HG03064 (cell line): Measurements from ENCODE around the gene VPS13D.
"Not testable (repeated sequence)": the region's sequence is repeated elsewhere in the genome, so short reads cannot be mapped to it uniquely, and the experiment has no call there.

Experiments used
- ATAC-seq: cut with Tn5 transposase; IDR thresholded peaks from one replicate; pipeline ENCODE4 v1.9.1; 2021; ENCODE audit warnings: low read depth; ENCODE audit not compliant: unreplicated experiment

VPS13D gene

GRCh38 chr1:12324973-12325372 lies 95.1 kb downstream of the VPS13D start:
- not testable (repeated sequence) for ATAC-seq

GRCh38 chr1:12326986-12327385 lies 97.2 kb downstream of the VPS13D start:
- no peak for ATAC-seq

- ATAC-seq, result no peak
These were observed 97.7 kb downstream of the VPS13D start for GRCh38 chr1:12327566-12327965.

GRCh38 chr1:12333036-12333785 lies 103.4 kb downstream of the VPS13D start:
- no peak for ATAC-seq

DNA sequence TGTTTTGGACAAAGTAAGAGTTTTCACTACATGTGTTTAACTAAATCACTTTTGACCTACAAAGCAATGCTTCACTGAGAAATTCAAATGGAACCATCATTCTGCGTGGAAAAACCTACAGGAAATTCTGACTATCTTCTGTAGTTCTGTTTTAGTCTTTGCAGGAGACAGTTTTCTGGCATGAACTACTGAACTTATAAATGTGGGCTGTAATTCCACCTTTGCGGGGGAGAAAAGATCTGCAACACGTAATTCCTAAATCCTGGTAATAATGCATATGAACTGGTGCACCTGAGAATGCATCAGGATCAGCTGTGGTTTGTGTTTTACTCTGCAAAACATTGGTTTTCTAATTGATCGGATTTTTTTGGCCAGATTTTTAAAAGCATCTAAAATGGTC lies 106.0 kb downstream of the VPS13D start:
- no peak for ATAC-seq

- no peak for ATAC-seq
These were observed 106.6 kb downstream of the VPS13D start for GRCh38 chr1:12336413-12336812.

DNA sequence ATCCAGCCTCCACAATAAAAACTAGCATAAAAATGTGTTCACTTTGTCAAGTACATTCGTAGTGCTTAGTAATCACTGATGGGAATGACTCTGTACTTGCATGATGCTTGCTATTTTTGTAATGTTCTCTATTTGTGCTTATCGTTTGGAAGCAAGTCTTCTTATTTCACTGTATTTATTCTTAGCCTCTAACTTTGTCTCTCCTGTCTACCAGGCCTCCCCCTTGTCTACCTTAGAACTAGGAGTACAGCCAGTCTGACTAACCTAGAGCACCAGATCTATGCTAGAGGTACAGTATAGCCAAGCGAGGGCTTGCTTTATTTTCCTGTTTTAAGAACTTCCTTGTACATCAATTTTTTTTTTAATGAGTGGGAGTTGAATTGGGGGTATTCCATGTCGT lies 108.2 kb downstream of the VPS13D start:
- ATAC-seq, result no peak

DNA sequence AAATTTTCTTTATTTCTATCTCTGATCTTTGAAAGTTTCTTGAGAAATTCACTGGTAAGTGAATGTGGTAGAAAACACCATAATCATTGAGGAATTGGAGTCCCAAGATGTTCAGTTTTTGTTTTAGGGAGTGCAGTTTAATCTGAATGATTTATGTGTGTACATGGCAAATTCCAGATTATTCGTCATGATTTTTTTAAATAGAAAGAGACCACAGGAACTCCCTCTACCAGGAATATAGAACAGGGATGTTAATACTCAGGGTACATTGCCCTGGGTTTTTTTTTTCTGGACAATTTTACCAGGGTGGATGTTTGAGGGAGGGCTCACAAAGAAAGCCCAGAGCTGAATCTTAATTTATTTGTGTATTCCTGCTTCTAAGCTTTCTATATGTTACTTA lies 109.0 kb downstream of the VPS13D start:
- no peak for ATAC-seq

DNA sequence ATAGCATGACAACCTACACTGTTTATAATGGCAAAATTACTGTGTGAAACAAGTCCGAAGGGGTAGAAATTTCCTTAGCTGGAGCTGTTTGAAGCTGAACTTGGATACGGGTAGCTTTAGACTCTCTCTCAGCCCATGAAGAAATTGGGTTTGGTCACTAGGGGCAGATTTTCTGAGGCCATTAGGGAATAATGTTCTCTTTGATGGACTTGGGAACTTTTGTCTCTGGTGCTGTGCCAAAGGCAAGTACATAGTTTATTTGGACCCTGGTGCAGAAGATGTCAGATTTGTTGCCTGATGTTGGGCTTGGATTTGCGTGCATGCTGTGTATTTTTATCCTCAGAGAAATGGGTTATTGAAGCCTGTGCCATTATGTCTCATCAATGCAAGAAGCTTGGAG lies 109.6 kb downstream of the VPS13D start:
- no peak for ATAC-seq

GRCh38 chr1:12339811-12340543 lies 110.1 kb downstream of the VPS13D start:
- no peak for ATAC-seq

DNA sequence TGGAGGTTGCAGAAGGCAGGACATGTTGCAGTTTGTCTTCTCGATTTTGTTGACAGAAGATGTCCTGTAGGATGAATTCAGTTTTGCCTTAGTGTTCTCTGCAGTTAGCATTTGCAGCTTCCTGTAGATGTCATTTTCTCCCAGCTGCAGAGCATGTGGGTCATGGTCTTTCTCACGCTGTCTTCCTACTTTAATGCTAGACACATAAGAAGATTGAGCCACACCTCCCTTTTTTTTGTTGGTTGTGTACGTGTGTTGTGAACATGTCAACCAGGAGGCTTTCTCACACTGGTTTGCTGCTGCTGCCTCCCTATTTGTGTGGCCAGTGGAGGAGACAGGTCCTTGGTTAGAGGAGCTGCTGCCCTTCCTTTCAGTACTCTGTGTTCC lies 110.7 kb downstream of the VPS13D start:
- ATAC-seq, result no peak

- ATAC-seq, result no peak
These were observed 111.8 kb downstream of the VPS13D start for GRCh38 chr1:12341667-12342066.

DNA sequence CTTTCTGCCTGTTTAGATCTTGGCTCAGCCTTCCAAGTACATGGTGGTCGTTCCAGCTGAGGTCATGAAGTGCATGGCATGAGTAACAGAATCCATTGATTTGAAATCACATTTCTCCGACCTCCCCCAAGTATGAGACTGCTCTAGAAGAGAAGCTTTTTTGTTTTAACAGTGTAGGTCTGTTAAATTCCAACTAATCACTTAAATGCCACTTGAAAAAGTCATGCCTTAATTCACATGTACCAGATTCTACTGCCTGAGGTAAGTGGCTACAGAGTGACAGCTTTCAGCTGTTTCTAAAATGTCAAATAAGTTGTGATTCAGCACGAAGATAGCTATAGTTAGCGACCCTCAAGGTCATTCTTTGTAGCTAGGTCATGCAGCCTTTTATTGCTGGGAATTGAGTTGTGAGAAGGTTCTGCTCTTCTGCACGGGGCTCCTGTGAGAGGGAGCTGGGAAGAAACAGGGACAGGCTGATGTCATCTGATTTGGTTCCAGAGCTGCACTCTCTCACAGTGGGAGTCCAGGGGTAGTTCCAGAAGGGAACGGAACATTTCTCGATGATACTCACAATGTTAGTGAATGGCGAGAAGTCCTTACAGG lies 112.7 kb downstream of the VPS13D start:
- no peak for ATAC-seq

GRCh38 chr1:12343823-12344487 lies 114.1 kb downstream of the VPS13D start:
- ATAC-seq, result no peak

DNA sequence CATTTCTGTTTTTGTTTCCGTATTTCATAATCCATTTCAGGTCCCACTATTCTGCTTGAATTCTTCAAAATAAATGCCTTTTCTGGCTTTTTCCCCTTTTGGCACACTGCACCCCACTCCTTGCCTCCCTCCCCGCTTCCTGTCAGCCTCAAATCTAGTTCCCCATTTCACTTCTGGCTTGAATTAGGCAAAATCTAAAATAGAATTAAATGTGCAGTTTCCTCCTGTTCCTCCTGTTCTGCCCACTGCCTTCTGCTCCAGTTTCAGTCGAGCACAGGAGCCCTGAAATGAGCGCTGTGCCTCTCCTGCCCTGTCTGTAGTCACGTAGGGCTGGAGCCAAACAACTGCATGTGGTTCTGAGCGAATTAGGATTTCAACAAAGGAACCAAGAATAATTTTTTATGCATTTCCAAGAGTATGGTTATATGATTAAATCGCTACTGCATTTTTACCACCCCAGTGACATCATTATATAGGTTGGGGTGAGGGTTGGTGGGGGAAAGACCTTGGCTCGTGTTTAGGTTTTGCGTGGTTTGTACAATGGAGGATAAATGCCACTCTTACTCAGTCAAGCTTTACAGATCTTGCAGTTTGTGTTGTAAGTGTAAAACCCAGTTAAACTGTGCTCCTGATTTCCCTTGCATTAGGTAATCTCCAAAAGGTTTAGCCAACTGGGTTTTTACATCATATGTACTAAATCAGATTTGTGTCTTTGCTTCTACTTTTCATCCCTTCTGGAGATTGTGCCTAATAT lies 114.9 kb downstream of the VPS13D start:
- ATAC-seq, result no peak

GRCh38 chr1:12345350-12346217 lies 115.8 kb downstream of the VPS13D start:
- no peak for ATAC-seq

DNA sequence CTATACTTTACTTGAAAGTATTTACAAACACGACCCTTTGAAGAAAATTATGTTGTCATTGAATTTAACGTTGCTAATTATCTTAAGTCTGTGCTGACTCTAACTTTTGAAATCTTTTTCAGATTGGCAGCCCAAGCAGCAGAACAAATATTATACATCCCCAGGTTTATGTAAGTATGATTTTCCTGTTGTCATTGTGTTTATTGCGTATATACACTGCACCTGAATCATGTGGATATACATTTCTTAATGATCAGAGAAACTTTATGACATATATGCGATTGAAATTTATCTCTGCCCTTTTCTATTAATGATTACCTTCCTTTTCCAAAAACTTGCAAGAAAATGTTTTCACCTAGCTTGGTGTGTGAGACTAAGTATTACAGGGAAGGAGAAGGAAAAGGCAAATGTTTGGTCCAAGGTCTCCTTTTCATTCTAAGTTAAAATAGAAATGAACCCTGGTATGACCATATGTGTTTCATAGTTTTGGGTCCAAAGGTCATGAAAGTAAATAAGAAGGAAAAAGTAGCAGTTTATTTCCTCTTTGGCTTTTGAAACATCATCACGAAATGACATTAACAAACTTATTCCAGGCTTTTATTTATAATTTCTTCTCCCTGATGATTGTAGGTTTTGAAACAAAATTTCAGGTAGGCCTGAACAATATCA lies 116.8 kb downstream of the VPS13D start:
- no peak for ATAC-seq

DNA sequence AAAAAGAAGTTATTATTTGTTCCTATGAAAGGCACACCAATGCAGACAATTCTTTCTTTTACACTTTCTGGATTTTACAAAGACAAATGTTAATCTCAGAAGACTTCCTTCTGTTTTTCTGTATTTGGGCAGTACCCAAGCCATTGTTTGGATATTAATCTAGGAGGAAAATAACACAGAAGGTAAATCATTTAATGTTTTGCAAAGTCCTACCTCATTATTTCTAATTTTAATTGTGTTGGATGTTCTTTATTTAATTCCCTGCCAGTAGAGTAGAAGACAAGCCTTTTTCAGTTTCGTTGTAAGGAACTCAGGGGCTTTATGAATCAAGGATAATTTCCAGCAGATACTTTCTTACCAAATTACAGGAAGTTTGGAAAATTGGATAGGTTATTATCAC lies 118.3 kb downstream of the VPS13D start:
- ATAC-seq, result no peak

DNA sequence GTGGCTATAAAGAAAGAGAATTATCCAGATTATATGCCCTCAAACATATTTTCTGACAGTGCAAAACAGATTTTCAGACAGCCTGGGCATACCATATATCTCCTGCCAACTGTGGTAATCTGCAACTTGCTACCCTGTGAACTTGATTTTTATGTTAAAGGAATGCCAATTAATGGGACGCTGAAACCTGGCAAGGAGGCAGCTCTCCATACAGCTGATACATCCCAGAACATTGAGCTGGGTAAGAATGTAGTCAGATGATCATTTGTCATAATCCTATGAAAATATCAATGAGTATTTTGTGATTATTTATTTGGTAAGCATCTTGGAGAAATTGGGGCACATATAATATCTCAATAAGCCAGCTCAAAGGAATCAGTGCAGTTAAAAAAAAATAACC lies 124.2 kb downstream of the VPS13D start:
- no peak for ATAC-seq
